K562 treated with DMSO at 1 percent for 4 hours (cell line): ENCODE results near the gene TUBA1C. TPM values are rescaled to one million over a fixed set of nuclear protein-coding genes. Genes with fewer than 3 reads are reported as not detected.

ENCODE experiments used
- total RNA-seq: library from RNA; unstranded; fragments of 300-600 nt; gene quantifications from 2 replicates; pipeline ENCODE4 v1.2.3, GENCODE V29; 2022; ENCODE audit not compliant: insufficient read depth

TUBA1C gene
- total RNA-seq, result 705 and 867 TPM in 2 replicates

DNA sequence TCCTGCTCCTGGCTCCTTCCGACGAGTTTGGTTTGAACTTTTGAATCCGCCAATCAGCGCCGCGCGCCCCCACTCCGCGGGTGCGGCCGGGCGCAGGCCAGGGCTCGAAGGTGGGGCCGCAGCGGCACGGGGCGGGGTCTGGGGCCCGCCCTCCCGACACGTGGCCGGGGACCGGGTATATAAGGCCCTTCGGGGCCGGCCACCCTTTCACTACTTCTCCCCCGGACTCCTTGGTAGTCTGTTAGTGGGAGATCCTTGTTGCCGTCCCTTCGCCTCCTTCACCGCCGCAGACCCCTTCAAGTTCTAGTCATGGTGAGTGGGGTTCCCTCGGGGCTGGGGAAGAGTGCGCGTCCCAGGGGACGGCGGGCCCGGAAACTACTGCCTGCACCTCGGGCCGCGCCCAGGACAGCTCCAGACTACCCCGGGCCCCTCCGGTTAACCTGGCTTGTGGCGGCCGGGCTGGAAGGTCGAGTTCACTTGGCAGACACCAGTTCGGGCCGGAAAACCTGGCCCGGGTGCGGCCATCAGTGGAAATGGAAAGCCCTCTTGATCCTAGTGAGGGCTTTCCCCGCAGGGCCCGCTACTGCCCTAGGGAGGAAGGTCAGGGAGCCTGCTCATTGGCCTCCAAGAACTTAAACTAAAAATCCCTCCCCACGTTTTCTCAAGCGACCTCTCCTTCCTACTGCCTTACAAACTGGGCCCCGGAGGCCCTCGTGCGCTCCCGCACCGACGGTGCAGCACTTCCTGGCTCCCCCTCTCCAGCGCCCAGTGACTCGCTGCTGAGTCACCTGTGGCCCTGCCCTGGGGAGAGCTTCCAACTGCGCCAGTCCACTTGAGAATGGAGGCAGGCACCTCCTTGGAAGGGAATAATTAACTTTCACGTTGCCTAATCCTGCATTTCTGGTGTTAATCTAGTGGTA is at the start of gene TUBA1C:
Gene TUBA1C (plus strand): TSS at position 210 of the 920 bp plus-strand sequence. CDS start 100 bp downstream, at position 310.

DNA sequence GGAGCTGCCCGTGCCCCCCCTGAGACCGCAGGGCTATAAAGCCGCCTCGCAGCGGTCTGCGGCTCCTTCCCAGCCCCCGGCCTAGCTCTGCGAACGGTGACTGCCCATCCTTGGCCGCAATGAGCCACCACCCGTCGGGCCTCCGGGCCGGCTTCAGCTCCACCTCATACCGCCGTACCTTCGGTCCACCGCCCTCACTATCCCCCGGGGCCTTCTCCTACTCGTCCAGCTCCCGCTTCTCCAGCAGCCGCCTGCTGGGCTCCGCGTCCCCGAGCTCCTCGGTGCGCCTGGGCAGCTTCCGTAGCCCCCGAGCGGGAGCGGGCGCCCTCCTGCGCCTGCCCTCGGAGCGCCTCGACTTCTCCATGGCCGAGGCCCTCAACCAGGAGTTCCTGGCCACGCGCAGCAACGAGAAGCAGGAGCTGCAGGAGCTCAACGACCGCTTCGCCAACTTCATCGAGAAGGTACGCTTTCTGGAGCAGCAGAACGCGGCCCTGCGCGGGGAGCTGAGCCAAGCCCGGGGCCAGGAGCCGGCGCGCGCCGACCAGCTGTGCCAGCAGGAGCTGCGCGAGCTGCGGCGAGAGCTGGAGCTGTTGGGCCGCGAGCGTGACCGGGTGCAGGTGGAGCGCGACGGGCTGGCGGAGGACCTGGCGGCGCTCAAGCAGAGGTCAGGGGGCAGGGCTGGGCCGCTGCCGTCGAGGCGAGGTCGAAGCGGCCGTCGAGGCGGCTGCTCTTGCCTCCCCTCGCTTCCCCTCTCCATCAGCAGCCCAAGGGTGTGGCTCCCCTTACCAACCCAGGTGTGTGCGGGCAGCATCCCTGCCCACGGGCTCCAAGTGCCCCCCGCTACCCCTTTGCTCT is 30.4 kb downstream of the TUBA1C start, which contains the start of gene PRPH:
Gene PRPH (plus strand): TSS at position 66 of the 855 bp plus-strand sequence. CDS start 54 bp downstream, at position 120.

DNA sequence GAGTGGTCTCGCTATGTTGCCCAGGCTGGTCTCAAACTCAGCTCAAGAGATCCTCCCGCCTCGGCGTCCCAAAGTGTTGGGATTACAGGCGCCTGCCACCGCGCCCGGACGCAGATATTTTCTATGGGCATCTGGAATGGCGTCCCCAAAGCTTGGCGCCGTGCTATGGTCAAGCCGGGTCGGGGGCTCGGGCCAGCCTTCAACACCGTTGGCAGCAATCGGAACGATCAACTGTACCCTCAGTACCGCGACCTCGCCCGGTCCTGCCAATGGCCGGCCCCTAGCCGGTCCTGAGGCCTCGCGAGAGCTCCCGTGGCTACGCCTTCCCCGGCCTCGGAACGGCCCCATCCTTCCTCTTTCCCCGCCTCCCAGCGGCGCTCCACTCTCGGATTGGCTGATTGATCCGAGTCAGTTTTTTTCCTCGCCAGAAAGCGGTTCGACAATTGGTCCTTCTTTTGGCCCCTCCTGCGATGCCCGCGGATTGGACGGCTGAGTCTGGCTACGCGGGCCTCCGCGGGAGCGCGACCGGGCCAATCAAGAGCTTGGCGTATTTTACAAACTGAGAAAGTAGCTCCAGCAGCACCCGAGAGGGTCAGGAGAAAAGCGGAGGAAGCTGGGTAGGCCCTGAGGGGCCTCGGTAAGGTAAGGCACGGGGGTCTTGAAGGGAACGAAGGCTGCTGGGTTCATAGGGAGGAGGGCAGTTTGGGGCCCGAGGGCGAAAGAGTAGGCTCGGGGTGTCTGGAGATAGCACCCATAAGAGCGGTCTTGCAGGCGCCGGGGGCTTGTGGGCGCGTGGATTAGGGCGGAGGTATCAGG is 58.0 kb downstream of the TUBA1C start, which contains the start of gene TROAP:
Gene TROAP (plus strand): TSS at position 548 of the 816 bp plus-strand sequence. CDS start 354 bp downstream, outside the sequence.

Other genes starting within 250 kb of the TUBA1C start
- 60.7 and 65.8 TPM in 2 replicates for gene PRKAG1, start 246.3 kb upstream of the TUBA1C start, total RNA-seq
- gene KMT2D, start 204.3 kb upstream of the TUBA1C start, total RNA-seq, result 31.9 and 41.7 TPM in 2 replicates
- gene RHEBL1, start 195.1 kb upstream of the TUBA1C start, total RNA-seq, result 14.1 and 17.7 TPM in 2 replicates
- gene DHH, start 170.3 kb upstream of the TUBA1C start, total RNA-seq, result 3.8 and 4.5 TPM in 2 replicates
- gene LMBR1L, start 154.2 kb upstream of the TUBA1C start, total RNA-seq, result 23.6 and 30.6 TPM in 2 replicates
- gene TUBA1B, start 133.7 kb upstream of the TUBA1C start, total RNA-seq, result 2,409 and 2,413 TPM in 2 replicates
- gene TUBA1A, start 76.0 kb upstream of the TUBA1C start, total RNA-seq, result 27.3 and 34.8 TPM in 2 replicates
- gene PRPH, start 30.1 kb downstream of the TUBA1C start, total RNA-seq, result 1.4 and 3.5 TPM in 2 replicates
- 44.7 and 69.4 TPM in 2 replicates for gene TROAP, start 58.2 kb downstream of the TUBA1C start, total RNA-seq
- 1.7 and 2.1 TPM in 2 replicates for gene C1QL4, start 72.1 kb downstream of the TUBA1C start, total RNA-seq
- 0.35 TPM in 1 of 2 replicates, not detected in the other for gene DNAJC22, start 81.8 kb downstream of the TUBA1C start, total RNA-seq
- 12.8 and 13.6 TPM in 2 replicates for gene SPATS2, start 102.4 kb downstream of the TUBA1C start, total RNA-seq